T-helper 1 cell treated with Interleukin-12 subunit alpha and Interleukin-12 subunit beta and Interleukin-4 antibody, amounts not matched to agents 30 ng/mL and 1 ng/mL, for 36 hours (primary cell): ENCODE data around the gene CRYBG1. TPM values are rescaled to one million over a fixed set of nuclear protein-coding genes. Genes with fewer than 3 reads are reported as not detected.

Source experiments
- intact Hi-C: fragments of 100-400 bp; cut with micrococcal nuclease; formaldehyde crosslinking; loops from one replicate; pipeline ENCODE4 v1.15.1; 2024
- total RNA-seq: library from RNA; stranded (reverse); gene quantifications from 2 replicates; pipeline ENCODE4 v1.2.3, GENCODE V29; 2022

Gene CRYBG1, protein sequence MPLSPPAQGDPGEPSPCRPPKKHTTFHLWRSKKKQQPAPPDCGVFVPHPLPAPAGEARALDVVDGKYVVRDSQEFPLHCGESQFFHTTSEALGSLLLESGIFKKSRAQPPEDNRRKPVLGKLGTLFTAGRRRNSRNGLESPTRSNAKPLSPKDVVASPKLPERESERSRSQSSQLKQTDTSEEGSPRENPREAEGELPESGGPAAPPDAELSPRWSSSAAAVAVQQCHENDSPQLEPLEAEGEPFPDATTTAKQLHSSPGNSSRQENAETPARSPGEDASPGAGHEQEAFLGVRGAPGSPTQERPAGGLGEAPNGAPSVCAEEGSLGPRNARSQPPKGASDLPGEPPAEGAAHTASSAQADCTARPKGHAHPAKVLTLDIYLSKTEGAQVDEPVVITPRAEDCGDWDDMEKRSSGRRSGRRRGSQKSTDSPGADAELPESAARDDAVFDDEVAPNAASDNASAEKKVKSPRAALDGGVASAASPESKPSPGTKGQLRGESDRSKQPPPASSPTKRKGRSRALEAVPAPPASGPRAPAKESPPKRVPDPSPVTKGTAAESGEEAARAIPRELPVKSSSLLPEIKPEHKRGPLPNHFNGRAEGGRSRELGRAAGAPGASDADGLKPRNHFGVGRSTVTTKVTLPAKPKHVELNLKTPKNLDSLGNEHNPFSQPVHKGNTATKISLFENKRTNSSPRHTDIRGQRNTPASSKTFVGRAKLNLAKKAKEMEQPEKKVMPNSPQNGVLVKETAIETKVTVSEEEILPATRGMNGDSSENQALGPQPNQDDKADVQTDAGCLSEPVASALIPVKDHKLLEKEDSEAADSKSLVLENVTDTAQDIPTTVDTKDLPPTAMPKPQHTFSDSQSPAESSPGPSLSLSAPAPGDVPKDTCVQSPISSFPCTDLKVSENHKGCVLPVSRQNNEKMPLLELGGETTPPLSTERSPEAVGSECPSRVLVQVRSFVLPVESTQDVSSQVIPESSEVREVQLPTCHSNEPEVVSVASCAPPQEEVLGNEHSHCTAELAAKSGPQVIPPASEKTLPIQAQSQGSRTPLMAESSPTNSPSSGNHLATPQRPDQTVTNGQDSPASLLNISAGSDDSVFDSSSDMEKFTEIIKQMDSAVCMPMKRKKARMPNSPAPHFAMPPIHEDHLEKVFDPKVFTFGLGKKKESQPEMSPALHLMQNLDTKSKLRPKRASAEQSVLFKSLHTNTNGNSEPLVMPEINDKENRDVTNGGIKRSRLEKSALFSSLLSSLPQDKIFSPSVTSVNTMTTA (N-terminal part only)
- total RNA-seq = 15.4 and 16.9 TPM in 2 replicates

DNA sequence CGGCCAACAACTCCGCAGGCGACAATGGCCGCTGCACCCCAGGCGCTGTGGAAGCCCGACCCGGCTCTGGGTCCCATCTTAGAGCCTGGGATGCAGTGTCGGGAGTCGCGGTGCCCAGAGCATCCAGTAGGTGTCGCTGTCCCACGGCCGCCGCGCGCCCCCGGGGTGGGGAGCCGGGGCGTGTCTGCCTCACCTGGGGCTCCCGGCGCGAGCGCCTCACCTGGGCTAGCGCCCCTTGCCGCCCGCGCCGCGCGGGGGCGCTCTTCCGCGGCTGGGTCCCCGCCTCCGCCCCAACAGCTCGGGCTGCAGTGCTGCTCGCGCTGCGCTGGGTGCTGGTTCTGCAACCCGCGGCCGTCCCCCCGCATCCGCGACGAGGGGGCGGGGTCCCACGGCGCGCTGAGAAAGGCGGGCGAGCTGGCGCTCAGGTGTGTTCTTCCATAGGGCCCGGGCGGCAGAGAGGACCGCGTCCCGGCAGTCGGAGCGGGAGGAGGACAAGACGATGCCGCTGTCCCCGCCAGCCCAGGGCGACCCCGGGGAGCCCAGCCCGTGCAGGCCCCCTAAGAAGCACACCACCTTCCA is at the start of gene CRYBG1:
Gene CRYBG1 (plus strand): TSS at position 308 of the 579 bp plus-strand sequence. CDS start 192 bp downstream, at position 500.
- intact Hi-C loops = loop anchor here (1.0 kb wide), 2 partner anchors 206 to 619 kb away; no protein-coding TSS in a partner anchor

DNA sequence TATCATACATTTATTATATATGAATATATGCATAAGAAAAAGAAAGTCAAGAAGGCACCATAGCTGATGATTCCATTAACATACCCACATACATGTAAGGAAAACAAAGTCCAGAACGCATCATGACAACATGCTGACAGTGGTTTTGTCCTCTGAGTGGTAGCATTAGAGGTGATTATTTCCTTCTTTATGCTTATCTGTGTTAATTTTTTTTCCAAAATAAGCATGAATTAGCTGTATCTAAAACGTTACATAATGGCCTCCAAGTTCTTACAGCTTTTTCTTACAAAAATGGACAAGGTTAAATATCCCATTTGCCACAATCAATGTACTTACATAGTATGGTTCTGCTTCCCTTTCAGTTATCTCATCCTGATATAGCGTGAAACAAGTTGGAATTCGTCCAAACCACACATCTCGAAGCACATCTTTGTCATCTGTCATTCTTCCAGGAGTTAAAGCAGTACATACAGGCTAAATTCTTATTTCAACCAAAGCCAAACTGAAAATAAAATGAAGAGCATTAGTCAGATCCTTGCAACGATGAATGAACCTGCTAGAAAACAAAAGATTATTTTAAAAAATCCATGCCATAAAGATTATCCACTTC is 44.6 kb upstream of the CRYBG1 start:
- intact Hi-C loops = no loop called here

DNA sequence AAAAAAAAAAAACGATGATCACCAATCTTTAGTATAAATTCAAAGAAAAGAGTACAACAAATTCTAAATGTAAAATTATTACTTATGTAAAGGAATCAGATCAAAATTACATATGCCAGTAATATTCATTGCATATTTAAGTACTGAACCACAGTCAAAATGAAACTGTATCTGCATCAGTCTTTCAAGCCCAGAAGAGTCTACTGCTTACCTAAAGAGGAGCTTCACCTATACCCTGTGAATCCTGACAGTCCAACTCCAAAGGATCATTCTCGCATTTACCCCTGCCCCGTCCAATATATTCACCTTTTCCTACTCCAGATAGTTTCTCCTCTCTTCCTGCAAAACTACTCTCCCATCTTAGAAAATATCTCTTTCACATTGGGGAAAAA is 44.1 kb upstream of the CRYBG1 start:
- intact Hi-C loops = no loop called here

DNA sequence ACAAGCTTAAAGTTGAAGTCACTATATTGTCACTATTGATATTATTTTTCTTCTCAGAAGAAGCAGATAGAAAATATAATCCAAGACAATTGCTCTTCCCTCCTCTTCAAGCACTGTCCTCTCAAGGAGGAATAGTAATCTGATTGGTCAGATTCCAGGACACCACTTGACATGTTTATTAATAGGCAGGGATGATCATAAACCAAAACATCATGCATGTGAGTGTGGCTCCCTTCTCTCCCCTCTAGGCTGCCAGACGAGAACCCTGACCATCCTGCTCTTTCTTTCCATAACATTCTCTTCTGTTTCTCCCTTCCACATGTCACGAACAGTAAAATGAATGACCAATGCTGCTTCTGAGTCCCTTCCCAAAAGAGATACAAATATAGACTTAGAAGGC is 42.5 kb upstream of the CRYBG1 start:
- intact Hi-C loops = no loop called here

DNA sequence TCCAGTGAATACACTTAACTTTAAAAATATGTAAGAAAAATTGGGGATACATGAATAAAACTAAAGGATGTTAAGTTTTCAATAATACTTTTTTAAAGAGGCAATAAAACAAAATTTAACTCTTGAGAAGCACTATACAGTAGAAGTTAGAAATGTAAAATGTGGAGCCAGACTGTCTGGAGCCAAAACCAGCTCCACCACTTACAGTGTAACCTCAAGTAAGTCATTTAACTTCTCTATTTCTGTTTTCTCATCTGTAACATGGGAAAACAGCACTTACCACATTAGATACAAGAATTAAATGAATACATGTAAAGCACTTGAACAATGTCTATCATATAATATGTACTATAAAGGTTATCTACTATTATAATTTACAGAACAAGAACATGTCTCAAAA is 41.7 kb upstream of the CRYBG1 start:
- intact Hi-C loops = no loop called here

DNA sequence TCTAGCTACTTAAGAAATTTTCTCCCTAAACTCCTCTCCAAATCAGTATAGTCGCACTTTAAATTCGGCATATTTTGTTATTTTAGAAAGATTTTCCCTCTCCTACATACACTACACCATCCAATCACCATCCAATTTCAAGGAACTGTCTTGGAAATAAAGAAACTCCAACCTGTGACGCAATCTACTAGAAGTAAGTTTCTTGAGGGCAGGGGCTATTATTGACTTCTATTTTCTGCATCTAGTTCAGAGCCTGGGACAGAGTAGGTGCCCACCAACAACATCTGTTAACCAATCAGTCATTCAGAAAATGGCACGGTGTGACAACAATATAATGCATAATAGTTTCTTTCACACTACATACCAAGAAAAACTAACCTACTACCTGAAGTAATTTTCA is 38.6 kb upstream of the CRYBG1 start:
- intact Hi-C loops = loop anchor here (10.0 kb wide), 2 partner anchors 1943 to 1973 kb away; partner anchors contain the start of genes AFG1L and SNX3

DNA sequence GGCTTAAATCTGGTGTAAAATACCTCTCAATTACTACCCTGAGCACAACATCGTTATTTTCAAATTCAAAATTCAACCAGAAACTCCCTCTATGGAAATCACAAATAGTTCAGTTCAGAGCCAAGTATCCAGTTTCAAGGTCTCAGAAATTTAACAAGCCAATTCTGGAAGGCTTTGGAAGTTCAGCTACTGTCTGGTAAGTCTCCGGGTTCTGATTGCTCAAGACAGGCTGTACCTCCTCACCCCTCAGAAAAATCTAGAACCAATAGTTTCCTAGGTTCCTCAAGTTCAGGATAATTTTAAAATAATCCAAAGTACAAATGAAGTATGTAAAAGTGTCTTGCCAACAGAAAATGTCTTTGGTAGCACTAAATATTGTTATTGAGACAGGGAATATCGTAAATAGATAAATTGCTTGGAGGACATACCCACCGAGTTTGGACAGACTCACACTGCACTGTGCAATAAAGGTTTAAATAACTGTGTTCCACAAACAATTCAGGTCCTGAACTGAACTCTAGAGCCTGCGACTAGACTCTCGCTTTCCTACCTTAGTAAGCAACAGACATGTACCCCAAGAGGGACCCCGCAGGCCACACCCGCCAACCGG is 35.7 kb upstream of the CRYBG1 start:
- intact Hi-C loops = loop anchor here (1.0 to 10.0 kb wide), 15 partner anchors 10 to 1970 kb away; partner anchors contain the start of genes AFG1L, HACE1, MTRES1 and PREP

DNA sequence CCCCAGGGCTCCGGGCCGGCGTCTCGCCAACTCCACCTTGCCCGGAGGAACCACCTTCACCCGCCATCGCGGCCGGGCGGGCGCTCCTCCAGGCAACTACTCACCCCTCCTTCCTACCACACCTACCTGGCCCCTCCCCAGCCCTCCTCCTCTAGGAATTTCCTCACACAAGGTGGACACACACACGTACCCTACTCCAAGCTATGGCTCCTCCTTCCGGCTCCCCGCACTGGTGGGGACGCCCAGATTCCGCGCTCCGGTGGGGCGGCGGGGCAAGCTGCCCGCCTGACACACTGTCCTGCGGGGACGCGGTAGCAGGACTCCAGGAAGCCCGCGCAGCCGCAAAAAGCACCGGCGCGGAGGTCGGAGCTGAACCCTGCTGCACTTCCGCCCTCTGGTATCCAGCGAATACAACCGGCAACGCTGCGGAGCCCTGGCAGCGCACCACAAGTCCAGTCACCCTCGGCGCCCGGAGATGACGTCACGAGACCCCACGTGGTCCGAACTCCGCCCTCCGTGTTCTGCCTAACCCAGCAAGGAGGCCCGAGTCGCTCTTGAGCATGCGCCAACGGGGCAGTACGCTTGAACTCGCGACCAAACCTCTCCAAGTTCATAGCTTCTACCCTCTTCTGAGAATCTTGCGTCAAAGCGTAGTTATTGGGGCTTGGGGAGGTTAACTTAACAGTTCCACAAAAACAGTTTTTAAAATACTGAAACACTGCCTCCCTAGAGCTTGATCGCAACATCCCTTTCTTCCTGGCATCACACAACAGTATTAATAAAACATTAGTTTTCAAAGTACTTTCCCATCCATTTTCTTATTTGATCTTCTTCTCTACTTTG is 35.0 kb upstream of the CRYBG1 start, which contains the start of gene ATG5:
Gene ATG5 (minus strand): TSS at position 425 of the 843 bp plus-strand sequence. CDS start 9,552 bp downstream, outside the sequence.
- intact Hi-C loops = loop anchor here (1.0 to 10.0 kb wide), 15 partner anchors 10 to 1969 kb away; partner anchors contain the start of genes AFG1L, HACE1, MTRES1 and PREP

DNA sequence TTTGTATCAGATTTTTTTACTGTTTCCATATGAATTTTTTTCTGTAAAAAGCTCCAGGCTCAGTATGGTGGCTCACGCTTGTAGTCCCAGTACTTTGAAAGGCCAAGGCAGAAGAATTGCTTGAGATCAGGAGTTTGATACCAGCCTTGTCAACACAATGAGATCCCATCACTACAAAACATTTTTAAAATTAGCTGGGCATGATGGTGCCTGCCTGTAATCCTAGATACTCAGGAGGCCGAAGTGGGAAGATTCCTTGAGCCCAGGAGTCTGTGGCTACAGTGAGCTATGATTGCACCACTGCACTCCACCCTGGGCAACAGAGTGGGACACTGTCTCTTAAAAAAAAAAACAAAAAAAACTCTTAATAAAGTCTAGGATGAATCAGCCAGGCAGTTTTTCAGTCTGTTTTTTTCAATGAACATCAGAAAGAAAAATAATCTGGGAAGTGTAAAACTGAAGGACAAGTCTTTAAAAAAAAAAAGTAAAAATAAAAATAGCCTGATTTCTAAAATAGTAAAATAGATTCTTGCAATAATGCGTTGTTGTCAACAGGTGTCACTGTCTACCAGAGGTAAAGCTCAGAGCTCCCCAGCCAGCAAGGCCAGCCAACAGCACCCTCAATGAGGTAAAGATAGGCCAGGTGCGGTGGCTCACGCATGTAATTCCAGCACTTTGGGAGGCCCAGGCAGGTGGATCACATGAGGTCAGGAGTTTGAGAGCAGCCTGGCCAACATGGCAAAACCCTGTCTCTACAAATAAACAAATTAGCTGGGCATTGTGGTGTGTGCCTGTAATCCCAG is 25.7 kb upstream of the CRYBG1 start:
- intact Hi-C loops = loop anchor here (1.0 to 2.0 kb wide), 8 partner anchors 10 to 780 kb away; partner anchors contain the start of genes ATG5, BEND3, MTRES1 and QRSL1

DNA sequence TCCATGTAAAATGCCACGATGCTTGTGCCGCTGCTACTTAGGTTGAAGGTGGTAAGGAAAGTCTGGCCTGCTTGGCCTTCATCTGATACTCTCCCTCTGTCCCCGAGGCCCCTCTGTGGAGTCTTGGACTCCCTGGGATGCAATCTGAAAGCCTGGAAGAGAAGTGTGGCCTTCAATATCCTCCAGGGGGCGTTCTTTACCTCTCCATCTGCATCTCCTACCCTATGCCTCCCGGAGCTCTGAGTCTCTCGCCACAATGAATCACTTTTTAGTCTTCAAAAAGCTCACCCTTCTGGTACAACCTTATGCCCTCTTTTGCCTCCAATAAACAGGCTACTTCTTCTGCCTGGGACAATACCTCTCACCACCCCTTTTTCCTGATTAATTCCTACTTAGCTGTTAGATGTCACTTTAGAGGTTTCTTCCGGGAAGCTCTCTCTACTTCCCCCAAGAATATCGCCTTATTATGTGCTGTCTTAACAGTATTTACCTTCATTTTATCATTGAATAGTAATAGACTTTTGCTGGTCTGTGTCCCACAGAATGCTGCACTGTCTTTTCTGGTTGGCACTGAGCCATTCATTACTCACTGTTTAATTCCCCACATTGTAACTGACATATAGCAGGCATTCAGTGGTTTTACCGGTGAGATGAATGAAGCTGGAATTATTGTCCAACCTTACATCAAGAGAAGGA is 21.0 kb upstream of the CRYBG1 start:
- intact Hi-C loops = loop anchor here (1.0 kb wide), 3 partner anchors 106 to 640 kb away; no protein-coding TSS in a partner anchor

DNA sequence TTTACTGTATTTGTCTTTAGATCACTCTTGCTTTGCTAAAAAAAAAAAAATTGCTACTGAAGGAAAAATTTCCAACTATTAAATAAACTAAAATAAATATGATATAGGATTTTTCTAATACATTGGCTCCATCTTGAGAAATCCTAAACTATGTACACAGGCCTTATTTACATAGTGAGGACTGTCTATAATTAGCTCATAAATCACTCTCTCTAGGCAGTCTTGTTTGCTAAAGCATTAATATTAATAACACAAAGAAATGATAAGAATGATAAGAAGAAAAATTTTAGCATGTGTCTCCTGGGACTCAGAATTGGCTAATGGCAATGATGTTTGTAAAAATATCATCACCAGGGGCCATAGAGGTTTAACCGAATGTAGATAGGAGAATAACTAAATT is 13.3 kb upstream of the CRYBG1 start:
- intact Hi-C loops = no loop called here

DNA sequence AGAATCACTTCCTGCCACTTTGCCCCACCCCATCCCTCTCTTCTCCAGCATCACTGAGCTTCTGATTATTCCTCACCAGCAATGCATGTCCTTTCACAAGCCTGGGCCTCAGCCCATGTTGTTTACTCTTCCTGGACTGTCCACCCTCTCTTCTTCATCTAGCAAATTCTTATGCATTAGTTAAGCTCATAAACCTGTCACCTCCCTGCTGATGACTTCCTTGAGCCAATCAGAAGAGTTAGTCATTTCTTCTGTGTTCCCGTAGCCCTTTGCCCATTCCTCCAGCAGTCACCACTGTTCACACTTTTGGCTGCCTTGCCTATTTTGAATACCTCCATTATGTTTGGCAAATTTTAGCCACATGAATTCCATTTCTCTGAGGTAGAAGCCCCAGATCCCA is 4.1 kb upstream of the CRYBG1 start:
- intact Hi-C loops = no loop called here

DNA sequence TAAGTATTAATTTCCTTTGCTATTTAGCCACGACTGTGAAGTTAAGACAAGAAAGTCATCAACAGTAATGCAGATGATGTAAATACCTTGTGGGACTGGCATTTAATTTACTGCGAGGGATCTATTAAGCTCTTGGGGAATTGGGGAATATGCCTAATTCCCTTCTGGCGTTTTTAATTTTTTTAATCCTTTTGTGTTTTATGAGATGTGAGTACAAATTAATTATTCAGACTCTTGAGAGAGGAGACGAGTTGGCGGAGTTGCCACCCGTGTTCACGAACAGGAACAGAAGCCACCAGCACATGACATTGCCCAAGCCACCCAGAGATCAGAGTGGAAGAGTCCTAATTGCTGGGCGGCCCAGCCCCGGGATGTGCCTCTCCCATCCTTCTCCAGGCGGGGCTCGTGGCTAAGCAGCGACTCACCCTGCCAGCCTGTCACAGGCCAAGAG is 533 bp upstream of the CRYBG1 start:
- intact Hi-C loops = loop anchor here (1.0 kb wide), 2 partner anchors 206 to 619 kb away; no protein-coding TSS in a partner anchor

DNA sequence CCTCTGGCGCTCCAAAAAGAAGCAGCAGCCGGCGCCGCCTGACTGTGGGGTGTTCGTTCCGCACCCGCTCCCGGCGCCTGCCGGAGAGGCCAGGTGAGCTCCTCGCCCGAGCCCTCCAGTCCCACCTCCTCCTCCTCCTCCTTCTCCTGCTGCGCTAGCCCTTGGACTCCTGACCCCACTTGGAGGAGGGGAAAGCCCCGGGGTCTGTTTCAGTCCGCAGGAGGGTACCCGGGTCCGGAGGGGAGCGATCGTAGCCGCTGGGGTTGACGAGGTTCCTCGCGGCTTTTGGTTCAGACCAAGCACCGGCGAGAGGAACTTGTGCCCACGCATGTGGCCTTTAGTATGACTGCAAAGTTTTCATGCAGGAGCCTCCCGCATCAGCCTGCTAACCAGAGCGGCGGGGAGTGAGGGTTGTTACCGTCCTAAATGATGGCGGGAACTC is 493 bp downstream of the CRYBG1 start:
- intact Hi-C loops = loop anchor here (1.0 kb wide), 2 partner anchors 205 to 618 kb away; no protein-coding TSS in a partner anchor

DNA sequence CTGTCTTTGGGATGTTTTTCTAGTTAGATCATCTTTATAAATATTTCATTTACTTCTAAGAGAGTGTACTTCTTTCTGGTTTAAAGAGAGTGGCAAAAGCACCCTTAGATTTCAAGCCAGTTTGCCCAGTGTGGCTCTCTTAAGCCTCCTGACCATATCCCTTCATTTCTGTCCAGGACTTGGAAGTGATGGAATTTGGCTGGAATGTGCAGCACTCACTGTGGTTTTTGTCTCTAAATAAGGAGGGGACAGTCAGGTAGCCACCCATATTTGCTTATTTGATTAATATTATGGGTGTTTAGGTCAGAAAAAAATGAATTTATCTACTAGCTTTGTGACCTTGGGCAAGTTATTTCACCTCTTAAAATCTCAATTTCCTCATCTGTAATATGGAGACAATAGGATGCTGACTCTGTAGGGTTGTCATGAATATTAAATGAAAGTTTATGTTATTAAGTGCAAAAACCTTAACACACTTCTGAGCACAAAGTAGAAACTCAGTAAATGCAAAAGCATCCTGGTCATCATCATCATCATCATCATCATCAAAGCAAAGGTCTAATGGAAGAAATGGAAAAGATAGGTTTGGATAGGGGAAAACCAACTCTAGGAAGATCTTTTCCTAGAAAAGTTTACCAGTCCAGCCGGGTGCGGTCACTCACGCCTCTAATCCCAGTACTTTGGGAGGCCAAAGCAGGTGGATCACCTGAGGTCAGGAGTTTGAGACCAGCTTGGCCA is 3.1 kb downstream of the CRYBG1 start:
- intact Hi-C loops = no loop called here

DNA sequence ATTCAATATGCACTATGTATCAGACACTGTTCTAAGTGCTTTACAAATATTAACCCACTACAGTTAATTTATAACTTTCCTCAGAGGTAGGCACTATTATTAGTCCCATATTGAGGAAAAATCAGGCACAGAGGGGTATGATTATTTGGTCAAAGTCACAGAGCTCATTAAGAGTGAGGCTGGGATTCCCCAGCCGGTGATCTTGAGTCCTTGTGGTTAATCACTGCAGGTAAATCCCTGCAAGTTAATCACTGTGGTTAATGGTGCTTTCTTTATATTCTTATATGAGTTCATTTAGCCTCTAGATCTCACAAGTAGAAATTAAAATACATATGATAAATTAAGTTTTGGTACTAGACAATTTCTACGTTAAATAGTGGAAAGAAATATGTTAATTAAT is 9.2 kb downstream of the CRYBG1 start:
- intact Hi-C loops = no loop called here
